GM23338 (cell line): ENCODE data around the gene HOXC5. TPM values are rescaled to one million over a fixed set of nuclear protein-coding genes. Genes with fewer than 3 reads are reported as not detected.

Experiments used
- CREB1 ChIP-seq: fragments of 250-450 bp; sonication (Bioruptor Pico); IDR thresholded peaks from 2 replicates; pipeline ENCODE4 v1.5.0; 2020; ENCODE audit warnings: low read depth, mild to moderate bottlenecking, moderate library complexity
- ETS1 ChIP-seq: IDR thresholded peaks from 2 replicates; pipeline ENCODE4 v1.6.1; 2016; ENCODE audit warnings: antibody characterized with exemption
- EZH2 ChIP-seq: fragments of 200-600 bp; sonication (generic); IDR thresholded peaks from one replicate; pipeline ENCODE4 v1.8.0; 2017; ENCODE audit warnings: antibody characterized with exemption, mild to moderate bottlenecking, low read depth; ENCODE audit not compliant: unreplicated experiment
- EZH2phosphoT487 ChIP-seq: fragments of 200-600 bp; sonication (generic); IDR thresholded peaks from one replicate; pipeline ENCODE4 v1.8.1; 2018; ENCODE audit warnings: antibody characterized with exemption; ENCODE audit not compliant: unreplicated experiment
- JUNB ChIP-seq: IDR thresholded peaks from one replicate; pipeline ENCODE4 v1.6.1; 2016; ENCODE audit warnings: antibody characterized with exemption; ENCODE audit not compliant: unreplicated experiment
- NANOG ChIP-seq: IDR thresholded peaks from 2 replicates; pipeline ENCODE4 v1.6.1; 2016; ENCODE audit warnings: antibody characterized with exemption, borderline replicate concordance
- POLR2AphosphoS5 ChIP-seq: IDR thresholded peaks from 2 replicates; pipeline ENCODE4 v1.6.1; 2016; ENCODE audit warnings: antibody characterized with exemption, low read depth
- REST ChIP-seq: IDR thresholded peaks from one replicate; pipeline ENCODE4 v1.6.1; 2018; ENCODE audit warnings: antibody characterized with exemption; ENCODE audit not compliant: unreplicated experiment
- ZNF114 ChIP-seq: fragments of 250-450 bp; sonication (Bioruptor Pico); IDR thresholded peaks from 2 replicates; pipeline ENCODE4 v1.5.0; 2020; ENCODE audit warnings: mild to moderate bottlenecking, moderate library complexity
- ZNF331 ChIP-seq: fragments of 250-450 bp; sonication (Bioruptor Pico); IDR thresholded peaks from 2 replicates; pipeline ENCODE4 v1.5.0; 2020; ENCODE audit warnings: low read depth, mild to moderate bottlenecking, moderate library complexity
- ZNF462 ChIP-seq: fragments of 250-450 bp; sonication (Bioruptor Pico); IDR thresholded peaks from 2 replicates; pipeline ENCODE4 v1.5.0; 2020; ENCODE audit warnings: mild to moderate bottlenecking, moderate library complexity
- polyA plus RNA-seq: library from polyadenylated mRNA; unstranded; fragments of >200 nt; fragmentation: Nextera tagmentation; extraction: Ambion mirVana; gene quantifications from 2 replicates; pipeline ENCODE4 v1.2.1, GENCODE V29; 2016
- total RNA-seq: library from RNA; depleted of rRNA; stranded (reverse); fragments of >200 nt; shearing (Covaris generic); gene quantifications from 2 replicates; pipeline ENCODE4 v1.2.3, GENCODE V29; 2014

HOXC5 gene
- total and polyA plus RNA-seq, 2 experiments from 2014 or later = not detected

DNA sequence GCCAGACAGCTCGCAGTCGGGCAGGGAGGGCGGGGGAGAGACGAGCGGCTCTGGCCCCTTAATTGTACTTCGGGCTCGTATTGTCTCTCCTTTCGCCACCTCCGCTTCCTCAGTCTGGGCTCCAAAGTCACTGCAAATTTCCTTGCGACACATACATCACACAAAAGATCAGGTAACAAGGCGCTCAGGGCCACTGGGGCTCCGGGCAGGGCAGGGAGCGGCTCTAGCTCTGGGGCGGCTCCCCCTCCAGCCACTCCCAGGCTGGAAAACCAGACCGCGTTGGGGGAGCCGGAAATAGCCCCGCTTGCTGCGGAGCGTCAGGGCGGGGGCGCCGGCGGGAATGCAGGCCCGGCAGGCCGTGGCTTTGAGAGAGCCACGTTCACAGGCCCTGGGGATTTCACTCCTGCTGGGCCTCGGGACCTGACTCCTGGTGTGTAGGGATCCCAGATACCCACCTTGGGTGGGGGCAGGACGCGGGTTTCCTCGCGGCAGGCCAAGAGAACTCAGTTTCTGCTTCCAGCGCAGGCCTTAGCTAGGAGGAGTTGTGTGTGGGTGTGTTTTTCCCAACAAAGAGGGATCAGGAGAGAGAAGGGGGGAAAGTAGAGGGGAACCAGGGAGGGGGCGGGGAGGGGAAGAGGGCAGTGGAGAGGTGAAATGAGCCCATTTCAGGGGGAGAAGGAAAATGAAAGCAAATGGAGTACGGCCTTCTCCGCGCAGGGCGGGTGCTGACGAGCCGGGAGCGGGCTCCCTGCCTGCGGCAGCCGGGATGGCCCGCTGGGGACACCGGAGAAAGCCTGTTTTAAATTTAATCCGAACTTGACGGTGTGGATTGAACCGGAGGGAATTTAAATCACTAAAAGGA, 37.2 kb upstream of the HOXC5 start (continued):
- no peak for TF ChIP-seq ZNF462
- TF ChIP-seq NANOG = no peak
- no peak for TF ChIP-seq ZNF114 (CRISPR knock-in tag)
- TF ChIP-seq JUNB = no peak
- no peak for TF ChIP-seq ZNF331 (CRISPR knock-in tag)
- 0 out of 2 replicates have a peak, but pooled peaks have one; percentile 10 for TF ChIP-seq ETS1
- no peak for TF ChIP-seq POLR2AphosphoS5
- TF ChIP-seq EZH2phosphoT487 = peak; percentile 49
- TF ChIP-seq EZH2 = peak; percentile 62
- no peak for TF ChIP-seq CREB1
- no peak for TF ChIP-seq REST
